Activated naive CD4-positive, alpha-beta T cell treated with anti-CD3 and anti-CD28 coated beads for 36 hours (primary cell): Measurements from ENCODE around the gene BANK1. TPM values are rescaled to one million over a fixed set of nuclear protein-coding genes. Genes with fewer than 3 reads are reported as not detected.

ENCODE experiments used
- CTCF ChIA-PET: fragments of 350-600 bp; sonication (Branson Sonifier 250); formaldehyde crosslinking; loops from one replicate; lab custom pipeline; 2021; ENCODE audit warnings: antibody characterized with exemption; lab: Charles Lee
- DNase-seq: peaks from one replicate; pipeline ENCODE4 v3.0.0-alpha.2; 2020
- H3K27ac Mint-ChIP-seq: one replicate; pipeline ENCODE4 v1.8.0; 2021; ENCODE audit warnings: mild to moderate bottlenecking, mixed read lengths
- H3K27me3 Mint-ChIP-seq: one replicate; pipeline ENCODE4 v1.8.0; 2021; ENCODE audit warnings: low read depth, mixed read lengths
- H3K36me3 Mint-ChIP-seq: one replicate; pipeline ENCODE4 v1.8.0; 2021; ENCODE audit warnings: low read depth, mixed read lengths
- H3K4me1 Mint-ChIP-seq: one replicate; pipeline ENCODE4 v1.8.0; 2021; ENCODE audit warnings: low read depth, mixed read lengths
- H3K4me3 Mint-ChIP-seq: one replicate; pipeline ENCODE4 v1.8.0; 2021; ENCODE audit warnings: mild to moderate bottlenecking, moderate library complexity, mixed read lengths
- H3K9me3 Mint-ChIP-seq: one replicate; pipeline ENCODE4 v1.8.0; 2021; ENCODE audit warnings: mixed read lengths
- intact Hi-C: fragments of 100-400 bp; cut with micrococcal nuclease; formaldehyde crosslinking; loops from one replicate; pipeline ENCODE4 v1.15.1; 2023
- total RNA-seq, 2 experiments: library from RNA; stranded (reverse); gene quantifications; one replicate each; pipeline ENCODE4 v1.2.3, GENCODE V29; 2021

BANK1 gene
- total RNA-seq, 2 experiments from 2014 or later, result 0.07 to 0.17 TPM

DNA sequence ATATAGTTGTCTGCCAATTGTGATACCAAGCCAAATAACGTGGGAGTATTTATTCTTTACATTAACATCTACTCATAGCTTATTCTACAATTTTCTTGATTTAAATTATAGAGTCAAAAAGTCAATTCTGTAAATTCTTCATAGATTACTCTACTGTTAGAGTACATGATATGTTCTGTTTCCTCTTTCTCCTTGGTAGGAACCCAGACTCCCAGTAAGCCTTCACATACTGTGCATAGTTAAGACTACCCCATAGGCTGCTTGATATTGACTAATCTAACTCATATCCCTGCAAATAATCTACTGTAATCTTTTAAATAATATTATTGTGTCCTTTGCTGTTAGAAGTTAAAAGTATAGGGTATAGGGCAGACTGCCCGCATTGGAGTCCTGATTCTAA lies 35.4 kb downstream of the BANK1 start:
- CTCF ChIA-PET, result no interaction called here
- no peak for DNase-seq
- Mint-ChIP-seq H3K4me1 (no peaks in the 10 kb centered on the region), H3K9me3 (peaks cover 4% of the 10 kb centered on the region), H3K27ac (no peak overlapping the region), H3K4me3 (no peak overlapping the region), H3K27me3 (peaks cover 8% of the 10 kb centered on the region), H3K36me3 (no peaks in the 10 kb centered on the region)
- intact Hi-C loops, result no loop called here

- CTCF ChIA-PET, result no interaction called here
- Mint-ChIP-seq H3K4me3 (no peak overlapping the region), H3K27me3 (peaks cover 6% of the 10 kb centered on the region), H3K4me1 (no peaks in the 10 kb centered on the region), H3K9me3 (no peaks in the 10 kb centered on the region), H3K36me3 (no peaks in the 10 kb centered on the region), H3K27ac (no peak overlapping the region)
- intact Hi-C loops, result no loop called here
- DNase-seq, result no peak
Measured at GRCh38 chr4:101831816-101832215, 41.3 kb downstream of the BANK1 start.

DNA sequence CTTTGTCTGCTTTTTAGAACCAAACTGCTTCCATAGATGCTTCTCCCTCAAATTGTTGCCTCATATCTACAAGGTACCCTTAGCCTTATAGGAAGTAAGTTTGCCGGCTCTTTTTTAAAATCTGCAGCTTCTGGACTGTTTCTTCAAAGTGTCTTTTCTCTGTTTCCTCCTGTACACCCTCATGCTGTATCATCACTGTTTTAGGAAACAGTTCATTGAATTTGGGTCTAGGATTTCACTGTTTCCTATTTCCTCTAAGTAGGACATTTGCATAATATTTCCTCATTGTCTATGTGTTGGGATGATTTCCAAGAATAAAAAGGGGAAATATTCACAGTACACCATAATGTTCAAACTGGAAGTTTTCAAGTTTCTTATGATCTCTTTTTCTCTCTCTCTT lies 43.0 kb downstream of the BANK1 start:
- H3K4me1 Mint-ChIP-seq, result no peaks in the 10 kb centered on the region
- no peak overlapping the region for H3K27ac Mint-ChIP-seq
- DNase-seq, result no peak
- intact Hi-C loops, result no loop called here
- CTCF ChIA-PET, result no interaction called here
- no peak overlapping the region for H3K4me3 Mint-ChIP-seq
- H3K36me3 Mint-ChIP-seq, result no peaks in the 10 kb centered on the region
- no peaks in the 10 kb centered on the region for H3K9me3 Mint-ChIP-seq
- peaks cover 7% of the 10 kb centered on the region for H3K27me3 Mint-ChIP-seq

GRCh38 chr4:101835121-101835904 lies 44.8 kb downstream of the BANK1 start:
- CTCF ChIA-PET, result interaction anchor here (0.5 kb wide), 1 partner anchor 322 kb away, joined by 5 read pairs; no protein-coding TSS in a partner anchor
- Mint-ChIP-seq H3K27ac (no peak overlapping the region), H3K36me3 (no peaks in the 10 kb centered on the region), H3K4me1 (no peaks in the 10 kb centered on the region), H3K4me3 (no peak overlapping the region), H3K9me3 (no peaks in the 10 kb centered on the region), H3K27me3 (peaks cover 10% of the 10 kb centered on the region)
- DNase-seq, result no peak
- intact Hi-C loops, result no loop called here

GRCh38 chr4:101843054-101843453 lies 52.5 kb downstream of the BANK1 start:
- H3K4me1 Mint-ChIP-seq, result no peaks in the 10 kb centered on the region
- intact Hi-C loops, result no loop called here
- no peaks in the 10 kb centered on the region for H3K36me3 Mint-ChIP-seq
- DNase-seq, result no peak
- H3K4me3 Mint-ChIP-seq, result no peak overlapping the region
- CTCF ChIA-PET, result no interaction called here
- H3K9me3 Mint-ChIP-seq, result no peaks in the 10 kb centered on the region
- H3K27me3 Mint-ChIP-seq, result peaks cover 3% of the 10 kb centered on the region
- no peak overlapping the region for H3K27ac Mint-ChIP-seq

GRCh38 chr4:101846550-101846949 lies 56.0 kb downstream of the BANK1 start:
- intact Hi-C loops, result no loop called here
- DNase-seq, result no peak
- Mint-ChIP-seq H3K36me3 (no peaks in the 10 kb centered on the region), H3K27me3 (no peaks in the 10 kb centered on the region), H3K4me1 (no peaks in the 10 kb centered on the region), H3K27ac (no peak overlapping the region), H3K9me3 (no peaks in the 10 kb centered on the region), H3K4me3 (no peak overlapping the region)
- CTCF ChIA-PET, result no interaction called here

DNA sequence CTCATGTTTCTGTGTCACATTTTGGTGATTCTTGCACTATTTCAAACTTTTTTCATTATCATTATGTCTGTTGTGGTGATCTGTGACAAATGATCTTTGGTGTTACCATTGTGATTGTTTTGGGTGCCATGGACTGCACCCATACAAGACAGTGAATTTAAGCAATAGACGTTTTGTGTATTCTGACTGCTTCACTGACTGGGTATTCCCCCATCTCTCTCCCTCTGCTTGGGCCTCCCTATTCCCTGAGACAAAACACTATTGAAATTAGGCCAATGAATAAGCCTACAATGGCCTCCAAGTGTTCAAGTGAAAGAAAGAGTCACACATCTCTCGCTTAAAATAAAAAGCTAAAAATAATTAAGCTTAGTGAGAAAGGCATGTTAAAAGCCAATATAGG lies 60.2 kb downstream of the BANK1 start:
- no peaks in the 10 kb centered on the region for H3K27me3 Mint-ChIP-seq
- H3K4me3 Mint-ChIP-seq, result no peak overlapping the region
- H3K36me3 Mint-ChIP-seq, result no peaks in the 10 kb centered on the region
- no peaks in the 10 kb centered on the region for H3K4me1 Mint-ChIP-seq
- CTCF ChIA-PET, result no interaction called here
- H3K9me3 Mint-ChIP-seq, result no peaks in the 10 kb centered on the region
- no peak for DNase-seq
- H3K27ac Mint-ChIP-seq, result no peak overlapping the region
- intact Hi-C loops, result loop anchor here (10.0 kb wide), 1 partner anchor 686 kb away; no protein-coding TSS in a partner anchor

DNA sequence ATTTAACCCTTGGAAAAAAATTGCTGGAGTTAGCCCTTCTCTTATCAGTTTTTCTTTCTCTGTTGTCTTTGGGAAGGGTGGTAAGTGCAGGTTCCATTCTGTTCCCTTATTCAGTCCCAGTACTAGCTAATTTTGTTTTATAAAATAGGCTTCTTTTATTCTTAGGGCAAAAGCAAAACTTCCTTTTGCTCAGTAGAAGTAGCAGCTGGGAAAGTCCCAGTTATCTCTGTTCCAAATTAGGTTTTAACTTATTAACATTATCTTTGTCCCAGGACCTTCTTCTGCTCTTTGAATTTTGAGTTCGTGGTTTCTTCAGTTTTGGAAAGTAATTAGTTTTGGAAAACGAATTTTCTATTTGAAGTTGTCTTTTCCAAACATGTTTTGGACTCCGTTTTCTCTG lies 61.1 kb downstream of the BANK1 start:
- Mint-ChIP-seq H3K4me1 (no peaks in the 10 kb centered on the region), H3K36me3 (no peaks in the 10 kb centered on the region), H3K9me3 (no peaks in the 10 kb centered on the region), H3K27me3 (no peaks in the 10 kb centered on the region), H3K27ac (no peak overlapping the region), H3K4me3 (no peak overlapping the region)
- DNase-seq, result no peak
- intact Hi-C loops, result loop anchor here (10.0 kb wide), 1 partner anchor 687 kb away; no protein-coding TSS in a partner anchor
- CTCF ChIA-PET, result no interaction called here

- intact Hi-C loops, result loop anchor here (10.0 kb wide), 1 partner anchor 688 kb away; no protein-coding TSS in a partner anchor
- no peaks in the 10 kb centered on the region for H3K36me3 Mint-ChIP-seq
- no peak overlapping the region for H3K4me3 Mint-ChIP-seq
- no peak for DNase-seq
- CTCF ChIA-PET, result no interaction called here
- H3K27ac Mint-ChIP-seq, result no peak overlapping the region
- no peaks in the 10 kb centered on the region for H3K4me1 Mint-ChIP-seq
- H3K9me3 Mint-ChIP-seq, result no peaks in the 10 kb centered on the region
- peaks cover 5% of the 10 kb centered on the region for H3K27me3 Mint-ChIP-seq
Measured at GRCh38 chr4:101853028-101853427, 62.5 kb downstream of the BANK1 start.

GRCh38 chr4:101853691-101854090 lies 63.2 kb downstream of the BANK1 start:
- no peak overlapping the region for H3K4me3 Mint-ChIP-seq

DNA sequence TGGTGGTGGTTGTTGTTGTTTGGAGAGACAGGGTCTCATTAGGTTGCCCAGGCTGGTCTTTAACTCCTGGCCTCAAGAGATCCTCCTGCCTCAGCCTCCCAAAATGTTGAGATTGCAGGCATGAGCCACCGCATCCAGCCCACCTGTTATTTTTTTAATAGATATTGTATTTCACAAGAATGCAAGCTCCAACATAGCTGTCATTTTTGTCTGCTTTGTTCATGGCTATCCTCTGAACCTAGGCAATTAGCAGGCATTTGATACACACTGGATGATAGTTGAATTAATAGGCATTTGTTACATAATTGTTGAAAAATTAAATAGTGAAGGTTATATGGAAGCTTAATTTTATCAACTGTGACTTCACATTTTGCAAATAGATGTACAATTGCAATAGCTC lies 64.7 kb downstream of the BANK1 start:
- Mint-ChIP-seq H3K9me3 (no peaks in the 10 kb centered on the region), H3K27me3 (peaks cover 8% of the 10 kb centered on the region), H3K27ac (no peak overlapping the region), H3K4me1 (no peaks in the 10 kb centered on the region), H3K36me3 (no peaks in the 10 kb centered on the region), H3K4me3 (no peak overlapping the region)
- no peak for DNase-seq
- intact Hi-C loops, result loop anchor here (10.0 kb wide), 1 partner anchor 690 kb away; no protein-coding TSS in a partner anchor
- CTCF ChIA-PET, result no interaction called here

More at GRCh38 chr4:101853691-101854090, 63.2 kb downstream of the BANK1 start:
- intact Hi-C loops, result loop anchor here (10.0 kb wide), 1 partner anchor 689 kb away; no protein-coding TSS in a partner anchor
- peaks cover 8% of the 10 kb centered on the region for H3K27me3 Mint-ChIP-seq
- no peak overlapping the region for H3K27ac Mint-ChIP-seq
- no peaks in the 10 kb centered on the region for H3K36me3 Mint-ChIP-seq
- DNase-seq, result no peak
- CTCF ChIA-PET, result no interaction called here
- no peaks in the 10 kb centered on the region for H3K9me3 Mint-ChIP-seq
- no peaks in the 10 kb centered on the region for H3K4me1 Mint-ChIP-seq

GRCh38 chr4:101856149-101856548 lies 65.6 kb downstream of the BANK1 start:
- intact Hi-C loops, result loop anchor here (10.0 kb wide), 1 partner anchor 691 kb away; no protein-coding TSS in a partner anchor
- H3K9me3 Mint-ChIP-seq, result no peaks in the 10 kb centered on the region
- H3K27ac Mint-ChIP-seq, result no peak overlapping the region
- no peaks in the 10 kb centered on the region for H3K36me3 Mint-ChIP-seq
- DNase-seq, result no peak
- no peaks in the 10 kb centered on the region for H3K4me1 Mint-ChIP-seq
- peaks cover 12% of the 10 kb centered on the region for H3K27me3 Mint-ChIP-seq
- H3K4me3 Mint-ChIP-seq, result no peak overlapping the region
- CTCF ChIA-PET, result no interaction called here

DNA sequence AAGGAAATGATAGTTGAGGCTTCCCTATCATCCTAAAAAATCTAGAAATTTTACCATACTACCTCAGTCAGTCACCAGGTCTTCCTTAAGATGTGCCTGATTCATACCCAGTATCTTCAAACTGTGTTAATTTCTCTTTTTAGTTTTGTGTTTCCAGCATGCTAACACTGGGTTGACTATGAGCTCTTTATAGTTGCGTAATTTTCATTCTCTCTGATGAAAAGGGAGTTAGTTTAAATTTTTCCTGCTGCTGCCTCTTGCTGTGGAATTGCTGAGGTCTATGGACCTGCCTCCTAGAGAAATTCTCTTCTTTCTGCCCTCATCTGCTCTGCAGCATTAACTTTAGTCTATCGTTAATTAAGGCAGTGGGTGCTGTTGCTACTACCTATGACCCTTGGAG lies 66.6 kb downstream of the BANK1 start:
- Mint-ChIP-seq H3K27me3 (peaks cover 12% of the 10 kb centered on the region), H3K27ac (no peak overlapping the region), H3K9me3 (no peaks in the 10 kb centered on the region), H3K4me1 (no peaks in the 10 kb centered on the region), H3K4me3 (no peak overlapping the region), H3K36me3 (no peaks in the 10 kb centered on the region)
- CTCF ChIA-PET, result no interaction called here
- intact Hi-C loops, result loop anchor here (10.0 kb wide), 1 partner anchor 692 kb away; no protein-coding TSS in a partner anchor
- DNase-seq, result no peak
